ENCODE measurements around the gene PYCR2. TPM values are rescaled to one million over a fixed set of nuclear protein-coding genes. Genes with fewer than 3 reads are reported as not detected.

Gene PYCR2
- total RNA-seq, 1 experiment from 2014 or later, result 104 TPM

- H3K27ac ChIP-seq (ENCODE audit: insufficient read length, low read depth, low read length), result no peak overlapping the region
- no peak overlapping the region for H2BK120ac ChIP-seq (ENCODE audit: low read depth, low read length, poor library complexity, severe bottlenecking)
- H2AK5ac ChIP-seq (ENCODE audit: insufficient read length, low read length), result no peak overlapping the region
- H2BK20ac ChIP-seq (ENCODE audit: low read depth, low read length, poor library complexity, severe bottlenecking), result no peak overlapping the region
- no peak overlapping the region for H4K5ac ChIP-seq (ENCODE audit: insufficient read length, low read depth, low read length)
- no peaks in the 10 kb centered on the region for H4K20me1 ChIP-seq (ENCODE audit: control insufficient read depth, insufficient read depth, insufficient read length)
- no peak overlapping the region for H2AFZ ChIP-seq (ENCODE audit: low read length)
- no peak overlapping the region for H2BK15ac ChIP-seq (ENCODE audit: low read depth, low read length)
- no peak overlapping the region for H4K91ac ChIP-seq (ENCODE audit: insufficient read length, low read depth, low read length)
- H3K27me3 Mint-ChIP-seq (ENCODE audit: low read depth), result no peaks in the 10 kb centered on the region
- H3K23ac ChIP-seq (ENCODE audit: insufficient read length, low read depth, low read length), result no peak overlapping the region
- H2BK5ac ChIP-seq (ENCODE audit: insufficient read length, low read length), result no peak overlapping the region
- H3K4ac ChIP-seq (ENCODE audit: low read depth, low read length), result no peak overlapping the region
- no peaks in the 10 kb centered on the region for H3K79me2 ChIP-seq (ENCODE audit: insufficient read depth, low read length)
- H3T11ph ChIP-seq (ENCODE audit: low read length), result no peak overlapping the region
- no peaks in the 10 kb centered on the region for H3K4me1 ChIP-seq (ENCODE audit: insufficient read depth, low read length)
- no peaks in the 10 kb centered on the region for H3K27me3 ChIP-seq (ENCODE audit: insufficient read depth, low read length)
- no peak for DNase-seq
- no peak overlapping the region for H3K9ac ChIP-seq (ENCODE audit: extremely low read depth, insufficient read length, low read length)
- H3K79me1 ChIP-seq (ENCODE audit: insufficient read depth, low read depth, low read length, poor library complexity, severe bottlenecking), result no peaks in the 10 kb centered on the region
- no peaks in the 10 kb centered on the region for H3K23me2 ChIP-seq (ENCODE audit: insufficient read length, low read depth, low read length, poor library complexity, severe bottlenecking)
- TF ChIP-seq CTCF (conservative IDR thresholded peaks at IDR 0.05), result no peak
- no peak overlapping the region for H3K14ac ChIP-seq (ENCODE audit: insufficient read depth, low read length)
- no peaks in the 10 kb centered on the region for H3K9me3 ChIP-seq (ENCODE audit: control insufficient read depth, low read depth, low read length)
- no peak overlapping the region for H3K4me3 Mint-ChIP-seq
- no peak overlapping the region for H4K8ac ChIP-seq (replicated peaks; ENCODE audit: insufficient read length, low read depth, low read length)
- H3K4me2 ChIP-seq (ENCODE audit: insufficient read depth, insufficient read length, low read length), result no peak overlapping the region
- H3K18ac ChIP-seq (ENCODE audit: insufficient read length, low read depth, low read length), result no peak overlapping the region
- H3K27ac Mint-ChIP-seq, result peak overlapping the region in 2 of 3 experiments; percentile 46 to 66; a peak in 4 of 7 replicates
- no peaks in the 10 kb centered on the region for H3K9me3 Mint-ChIP-seq
- peaks cover 47 to 88% (median 55%) of the 10 kb centered on the region in 3 experiments; a peak in 6 of 7 replicates for H3K36me3 Mint-ChIP-seq (ENCODE audit: insufficient read depth in 1 of 3, low read depth in 3 of 3)
- H3K4me1 Mint-ChIP-seq, result peaks cover 17 to 19% of the 10 kb centered on the region in 2 experiments
- H3K56ac ChIP-seq (ENCODE audit: insufficient read length, low read depth, low read length), result no peak overlapping the region
- no peak overlapping the region for H2BK12ac ChIP-seq (ENCODE audit: insufficient read length, low read depth, low read length)
- WGBS (ENCODE audit: extremely low coverage, insufficient read length, low lambda C conversion rate), result no CpG with 5 or more reads among the region's 3 CpGs
These were observed 53.1 kb downstream of the PYCR2 start for GRCh38 chr1:225870911-225871310.

Small RNAs within 50 kb of the gene (microRNA-seq; reads per million reads assigned to microRNA genes)
- gene MIR6741 (ENCODE audit: borderline microRNAs expressed), result 0.58 reads per million

Other genes with a start within 250 kb of the PYCR2 start
- gene SRP9, start 146.4 kb downstream of the PYCR2 start, total RNA-seq (2021), result 396 and 403 TPM in 2 replicates
- 40.6 and 41.0 TPM in 2 replicates for gene EPHX1, start 114.1 kb downstream of the PYCR2 start, total RNA-seq (2021)
- 75.7 and 80.7 TPM in 2 replicates for gene TMEM63A, start 41.9 kb downstream of the PYCR2 start, total RNA-seq (2021)
- 102 and 107 TPM in 2 replicates for gene LEFTY1, start 35.1 kb downstream of the PYCR2 start, total RNA-seq (2021)
- 16.3 and 16.9 TPM in 2 replicates for gene LEFTY2, start 17.0 kb upstream of the PYCR2 start, total RNA-seq (2021)
- 20.5 and 21.7 TPM in 2 replicates for gene SDE2, start 75.1 kb upstream of the PYCR2 start, total RNA-seq (2021)
- gene H3-3A, start 138.5 kb upstream of the PYCR2 start, total RNA-seq (2021), result 1,129 and 1,182 TPM in 2 replicates